H9 (cell line): ENCODE results near the gene CAMK1G. TPM values are rescaled to one million over a fixed set of nuclear protein-coding genes. Genes with fewer than 3 reads are reported as not detected.

ENCODE experiments used
- DNase-seq: peaks from one replicate; pipeline ENCODE4 v3.0.0-alpha.2; 2017
- H2AFZ ChIP-seq: one replicate; pipeline ENCODE4 v1.6.1; 2013; ENCODE audit warnings: mild to moderate bottlenecking, low read length, control low read depth, moderate library complexity
- H2AK5ac ChIP-seq: 2 replicates; pipeline ENCODE4 v1.6.1; 2013; ENCODE audit warnings: low read length, control low read depth, mixed read lengths; ENCODE audit not compliant: insufficient read length
- H2BK120ac ChIP-seq: one replicate; pipeline ENCODE4 v1.6.1; 2013; ENCODE audit warnings: low read depth, mild to moderate bottlenecking, low read length, control low read depth, inconsistent platforms; ENCODE audit not compliant: poor library complexity, severe bottlenecking
- H2BK12ac ChIP-seq: 2 replicates; pipeline ENCODE4 v1.6.1; 2013; ENCODE audit warnings: low read length, control low read depth, mixed read lengths, low read depth; ENCODE audit not compliant: insufficient read length
- H2BK15ac ChIP-seq: 2 replicates; pipeline ENCODE4 v1.6.1; 2013; ENCODE audit warnings: low read depth, low read length, control low read depth
- H2BK20ac ChIP-seq: one replicate; pipeline ENCODE4 v1.6.1; 2013; ENCODE audit warnings: low read depth, mild to moderate bottlenecking, low read length, control low read depth, inconsistent platforms; ENCODE audit not compliant: poor library complexity, severe bottlenecking
- H2BK5ac ChIP-seq: 2 replicates; pipeline ENCODE4 v1.6.1; 2013; ENCODE audit warnings: low read length, control low read depth, mixed read lengths; ENCODE audit not compliant: insufficient read length
- H3K14ac ChIP-seq: 2 replicates; pipeline ENCODE4 v1.6.1; 2013; ENCODE audit warnings: low read length, control low read depth; ENCODE audit not compliant: insufficient read depth
- H3K18ac ChIP-seq: 2 replicates; pipeline ENCODE4 v1.6.1; 2013; ENCODE audit warnings: low read depth, mild to moderate bottlenecking, mixed read lengths, low read length, control low read depth; ENCODE audit not compliant: insufficient read length
- H3K23ac ChIP-seq: 2 replicates; pipeline ENCODE4 v1.6.1; 2013; ENCODE audit warnings: low read length, control low read depth, mixed read lengths, low read depth; ENCODE audit not compliant: insufficient read length
- H3K23me2 ChIP-seq: 2 replicates; pipeline ENCODE4 v1.6.1; 2013; ENCODE audit warnings: low read depth, mild to moderate bottlenecking, mixed read lengths, low read length, control low read depth; ENCODE audit not compliant: insufficient read length, poor library complexity, severe bottlenecking
- H3K27ac ChIP-seq: 2 replicates; pipeline ENCODE4 v1.5.1; 2013; ENCODE audit warnings: low read length, control low read depth, mixed read lengths, low read depth; ENCODE audit not compliant: insufficient read length
- H3K27me3 ChIP-seq: 2 replicates; pipeline ENCODE4 v1.6.1; 2013; ENCODE audit warnings: low read length, control low read depth, inconsistent platforms; ENCODE audit not compliant: insufficient read depth
- H3K4ac ChIP-seq: 2 replicates; pipeline ENCODE4 v1.6.1; 2013; ENCODE audit warnings: low read depth, mild to moderate bottlenecking, control low read depth, inconsistent platforms, low read length, moderate library complexity
- H3K4me1 ChIP-seq: 2 replicates; pipeline ENCODE4 v1.6.1; 2013; ENCODE audit warnings: low read length, control low read depth, inconsistent platforms; ENCODE audit not compliant: insufficient read depth
- H3K4me2 ChIP-seq: 2 replicates; pipeline ENCODE4 v1.6.1; 2013; ENCODE audit warnings: low read length, control low read depth, mixed read lengths; ENCODE audit not compliant: insufficient read length, insufficient read depth
- H3K56ac ChIP-seq: 2 replicates; pipeline ENCODE4 v1.6.1; 2013; ENCODE audit warnings: low read depth, mild to moderate bottlenecking, mixed read lengths, low read length, control low read depth; ENCODE audit not compliant: insufficient read length
- H3K79me1 ChIP-seq: 2 replicates; pipeline ENCODE4 v1.6.1; 2013; ENCODE audit warnings: low read depth, mild to moderate bottlenecking, moderate library complexity, low read length, control low read depth, inconsistent platforms; ENCODE audit not compliant: insufficient read depth, poor library complexity, severe bottlenecking
- H3K79me2 ChIP-seq: 2 replicates; pipeline ENCODE4 v1.6.1; 2013; ENCODE audit warnings: low read length, control low read depth, inconsistent platforms; ENCODE audit not compliant: insufficient read depth
- H3K9ac ChIP-seq: 2 replicates; pipeline ENCODE4 v1.6.1; 2013; ENCODE audit warnings: low read length, control low read depth, mixed read lengths; ENCODE audit not compliant: insufficient read length; ENCODE audit errors: extremely low read depth
- H3K9me3 ChIP-seq: one replicate; pipeline ENCODE4 v1.6.1; 2013; ENCODE audit warnings: low read depth, low read length, inconsistent platforms; ENCODE audit not compliant: control insufficient read depth
- H3T11ph ChIP-seq: one replicate; pipeline ENCODE4 v1.6.1; 2013; ENCODE audit warnings: mild to moderate bottlenecking, low read length, control low read depth, inconsistent platforms
- H4K20me1 ChIP-seq: one replicate; pipeline ENCODE4 v1.6.1; 2013; ENCODE audit not compliant: control insufficient read depth, insufficient read length, insufficient read depth
- H4K5ac ChIP-seq: 2 replicates; pipeline ENCODE4 v1.6.1; 2013; ENCODE audit warnings: low read depth, mild to moderate bottlenecking, mixed read lengths, low read length, control low read depth; ENCODE audit not compliant: insufficient read length
- H4K8ac ChIP-seq: replicated peaks from 2 replicates; pipeline ENCODE4 v1.6.1; 2013; ENCODE audit warnings: low read length, control low read depth, mixed read lengths, low read depth; ENCODE audit not compliant: insufficient read length
- H4K91ac ChIP-seq: 2 replicates; pipeline ENCODE4 v1.6.1; 2013; ENCODE audit warnings: low read depth, mild to moderate bottlenecking, moderate library complexity, mixed read lengths, low read length, control low read depth; ENCODE audit not compliant: insufficient read length
- H3K27ac Mint-ChIP-seq, 3 experiments: 2 replicates in 2 of 3; 3 replicates in 1 of 3; pipeline ENCODE4 v1.8.0; 2020 to 2021; ENCODE audit warnings: mixed read lengths in 3 of 3, mild to moderate bottlenecking in 1 of 3, moderate library complexity in 1 of 3
- H3K27me3 Mint-ChIP-seq: 2 replicates; pipeline ENCODE4 v1.8.0; 2021; ENCODE audit warnings: low read depth, mild to moderate bottlenecking, moderate library complexity, mixed read lengths
- H3K36me3 Mint-ChIP-seq, 3 experiments: 2 replicates in 2 of 3; 3 replicates in 1 of 3; pipeline ENCODE4 v1.8.0; 2020 to 2021; ENCODE audit warnings: low read depth in 3 of 3, mixed read lengths in 3 of 3; ENCODE audit not compliant: insufficient read depth in 1 of 3
- H3K4me1 Mint-ChIP-seq, 2 experiments: 2 replicates each; pipeline ENCODE4 v1.8.0; 2020; ENCODE audit warnings: mixed read lengths in 2 of 2
- H3K4me3 Mint-ChIP-seq, 2 experiments: 2 replicates in 1 of 2; 3 replicates in 1 of 2; pipeline ENCODE4 v1.8.0; 2020 to 2021; ENCODE audit warnings: mild to moderate bottlenecking in 2 of 2, mixed read lengths in 2 of 2, moderate library complexity in 1 of 2
- H3K9me3 Mint-ChIP-seq, 2 experiments: 2 replicates in 1 of 2; 3 replicates in 1 of 2; pipeline ENCODE4 v1.8.0; 2020; ENCODE audit warnings: mild to moderate bottlenecking in 2 of 2, mixed read lengths in 2 of 2, moderate library complexity in 1 of 2
- WGBS: extraction: QIAGEN DNeasy Blood & Tissue Kit; methylation state at CpG from one replicate; pipeline ENCODE4 v1.1.7; 2013; ENCODE audit warnings: missing lambda C conversion rate, low lambda C conversion rate, mixed read lengths; ENCODE audit not compliant: insufficient read length; ENCODE audit errors: extremely low coverage; 5-methylcytosine and 5-hydroxymethylcytosine counted together
- microRNA-seq: library from miRNA; unstranded; fragments of <30 nt; microRNA quantifications from one replicate; pipeline ENCODE4, GENCODE V29; 2020; ENCODE audit warnings: borderline microRNAs expressed
- total RNA-seq: library from RNA; stranded (reverse); gene quantifications from 2 replicates; pipeline ENCODE4 v1.2.1, GENCODE V29; 2021
- TF ChIP-seq, protein P1 (sequence below): fragments of 200-600 bp; sonication (generic); conservative IDR thresholded peaks from 3 replicates; pipeline ENCODE4 v1.8.0; 2021; ENCODE audit warnings: antibody characterized with exemption, mild to moderate bottlenecking

The CAMK1G gene
- total RNA-seq, 1 experiment from 2014 or later: 0.28 TPM

DNA sequence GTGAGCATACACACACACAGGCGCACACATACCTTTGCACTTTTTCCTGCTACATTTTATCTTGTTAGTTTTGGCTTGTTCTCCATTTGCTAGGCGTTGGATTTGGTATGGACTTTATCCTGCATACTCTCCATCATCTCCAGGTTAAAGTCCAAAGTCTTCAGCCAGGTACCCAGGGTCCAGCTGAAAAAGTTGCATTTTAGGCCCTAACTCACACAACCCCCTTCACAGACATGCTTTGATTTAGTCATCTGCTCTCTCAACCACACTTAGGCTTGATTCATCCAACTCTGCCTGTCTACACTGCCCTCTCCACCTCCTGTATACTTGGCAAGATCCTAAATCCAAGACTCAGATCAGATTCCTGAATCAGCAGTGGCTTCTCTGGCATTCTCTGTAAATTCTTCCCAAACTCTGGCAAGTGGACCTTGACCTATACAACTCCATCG is 79.4 kb downstream of the CAMK1G start:
- Histone ChIP-seq H2BK12ac (no peak overlapping the region), H3K4me2 (no peak overlapping the region), H2BK120ac (no peak overlapping the region), H2BK5ac (no peak overlapping the region), H4K8ac (no peak overlapping the region), H3K18ac (no peak overlapping the region), H3K79me1 (no peaks in the 10 kb centered on the region), H4K5ac (no peak overlapping the region), H3K56ac (no peak overlapping the region), H3K23ac (no peak overlapping the region), H3K27me3 (no peaks in the 10 kb centered on the region), H3K79me2 (no peaks in the 10 kb centered on the region), H3K9me3 (no peaks in the 10 kb centered on the region), H3K23me2 (no peaks in the 10 kb centered on the region), H3K27ac (no peak overlapping the region), H2AFZ (no peak overlapping the region), H3T11ph (no peak overlapping the region), H2BK20ac (no peak overlapping the region), H4K91ac (no peak overlapping the region), H2AK5ac (no peak overlapping the region), H2BK15ac (no peak overlapping the region), H3K4me1 (no peaks in the 10 kb centered on the region), H4K20me1 (no peaks in the 10 kb centered on the region), H3K14ac (no peak overlapping the region), H3K4ac (no peak overlapping the region), H3K9ac (no peak overlapping the region)
- no peak overlapping the region for H3K27ac Mint-ChIP-seq
- DNase-seq: no peak
- H3K27me3 Mint-ChIP-seq: peaks cover 3% of the 10 kb centered on the region; the same call in 1 of the 2 replicates
- no peak overlapping the region for H3K4me3 Mint-ChIP-seq
- TF ChIP-seq, protein P1, sequence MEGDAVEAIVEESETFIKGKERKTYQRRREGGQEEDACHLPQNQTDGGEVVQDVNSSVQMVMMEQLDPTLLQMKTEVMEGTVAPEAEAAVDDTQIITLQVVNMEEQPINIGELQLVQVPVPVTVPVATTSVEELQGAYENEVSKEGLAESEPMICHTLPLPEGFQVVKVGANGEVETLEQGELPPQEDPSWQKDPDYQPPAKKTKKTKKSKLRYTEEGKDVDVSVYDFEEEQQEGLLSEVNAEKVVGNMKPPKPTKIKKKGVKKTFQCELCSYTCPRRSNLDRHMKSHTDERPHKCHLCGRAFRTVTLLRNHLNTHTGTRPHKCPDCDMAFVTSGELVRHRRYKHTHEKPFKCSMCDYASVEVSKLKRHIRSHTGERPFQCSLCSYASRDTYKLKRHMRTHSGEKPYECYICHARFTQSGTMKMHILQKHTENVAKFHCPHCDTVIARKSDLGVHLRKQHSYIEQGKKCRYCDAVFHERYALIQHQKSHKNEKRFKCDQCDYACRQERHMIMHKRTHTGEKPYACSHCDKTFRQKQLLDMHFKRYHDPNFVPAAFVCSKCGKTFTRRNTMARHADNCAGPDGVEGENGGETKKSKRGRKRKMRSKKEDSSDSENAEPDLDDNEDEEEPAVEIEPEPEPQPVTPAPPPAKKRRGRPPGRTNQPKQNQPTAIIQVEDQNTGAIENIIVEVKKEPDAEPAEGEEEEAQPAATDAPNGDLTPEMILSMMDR: no peak
- H3K4me1 Mint-ChIP-seq: peaks cover 6 to 13% of the 10 kb centered on the region in 2 experiments
- no peaks in the 10 kb centered on the region for H3K9me3 Mint-ChIP-seq
- WGBS: no CpG with 5 or more reads among the region's 3 CpGs
- H3K36me3 Mint-ChIP-seq: no peaks in the 10 kb centered on the region

Small RNA genes lying within 50 kb of the gene (microRNA-seq; reads per million reads assigned to microRNA genes)
- gene MIR4260: not detected

Other genes with a start within 250 kb of the CAMK1G start
- 0.26 and 0.28 TPM in 2 replicates for gene LAMB3, start 68.7 kb downstream of the CAMK1G start, total RNA-seq
- 0.26 and 0.35 TPM in 2 replicates for gene G0S2, start 91.7 kb downstream of the CAMK1G start, total RNA-seq
- gene HSD11B1, start 121.1 kb downstream of the CAMK1G start, total RNA-seq: not detected in 2 replicates
- gene TRAF3IP3, start 172.3 kb downstream of the CAMK1G start, total RNA-seq: not detected in 2 replicates
- gene C1orf74, start 200.8 kb downstream of the CAMK1G start, total RNA-seq: 2.1 and 2.4 TPM in 2 replicates
- 7.1 and 8.9 TPM in 2 replicates for gene IRF6, start 222.4 kb downstream of the CAMK1G start, total RNA-seq
- 12.9 TPM in 2 replicates for gene UTP25, start 244.3 kb downstream of the CAMK1G start, total RNA-seq